Measurements from ENCODE around the gene ZGPAT. TPM values are rescaled to one million over a fixed set of nuclear protein-coding genes. Genes with fewer than 3 reads are reported as not detected.
A peak's percentile ranks its signal among the peaks of the same experiment; 100 is the strongest.

ZGPAT gene
- total and polyA plus RNA-seq, 7 experiments from 2014 or later = 42.9 to 82.1 (median 47.5) TPM

DNA sequence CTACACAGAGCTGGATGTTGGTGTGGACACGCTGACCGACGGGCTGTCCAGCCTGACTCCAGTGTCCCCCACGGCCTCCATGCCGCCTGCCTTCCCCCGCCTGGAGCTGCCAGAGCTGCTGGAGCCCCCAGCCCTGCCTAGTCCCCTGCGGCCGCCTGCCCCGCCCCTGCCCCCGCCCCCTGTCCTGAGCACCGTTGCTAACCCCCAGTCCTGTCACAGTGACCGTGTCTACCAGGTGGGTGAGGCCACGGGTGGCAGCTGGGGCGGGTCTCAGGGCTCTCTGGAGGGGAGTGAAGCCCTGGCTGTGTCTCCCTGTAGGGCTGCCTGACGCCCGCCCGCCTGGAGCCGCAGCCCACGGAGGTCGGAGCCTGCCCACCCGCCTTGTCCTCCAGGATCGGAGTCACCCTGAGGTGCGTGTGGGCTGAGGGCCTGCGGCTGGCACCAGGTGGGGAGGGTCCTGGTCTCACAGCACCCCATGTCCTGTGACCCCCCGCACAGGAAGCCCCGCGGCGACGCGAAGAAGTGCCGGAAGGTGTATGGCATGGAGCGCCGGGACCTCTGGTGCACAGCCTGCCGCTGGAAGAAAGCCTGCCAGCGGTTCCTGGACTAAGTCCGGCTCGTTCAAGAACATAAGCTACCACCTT is 34.7 kb downstream of the ZGPAT start:
- Mint-ChIP-seq H3K27me3 (no peaks in the 10 kb centered on the region), H3K36me3 (peaks cover 0 to 4% (median 0%) of the 10 kb centered on the region in 5 donors), H3K4me1 (peaks cover 0 to 6% (median 0%) of the 10 kb centered on the region in 7 donors), H3K9me3 (no peaks in the 10 kb centered on the region), H3K4me3 (no peak overlapping the region), H3K27ac (no peak overlapping the region)
- DNase-seq = no peak
- H3K27ac ChIP-seq (ENCODE audit: low read depth, low read length) = no peak overlapping the region
- H3K4me3 ChIP-seq (ENCODE audit: low read length) = no peak overlapping the region
- ChIA-PET POLR2A (interaction anchor here (0.7 to 9.9 kb wide), 6 partner anchors 8 to 123 kb away, joined by 3 to 137 read pairs (median 8); partner anchors contain the start of genes ARFRP1, TPD52L2 and ZGPAT), CTCF (interaction anchor here (0.5 kb wide), 1 partner anchor 15 kb away, joined by 7 read pairs; no protein-coding TSS in a partner anchor)
- H3K9me3 ChIP-seq (ENCODE audit: control insufficient read depth in 2 of 3, low read length in 3 of 3) = no peaks in the 10 kb centered on the region
- ATAC-seq = no peak
- intact Hi-C loops (cut with micrococcal nuclease) = loop anchor here in 1 of 2 donors (5.0 kb wide), 1 partner anchor 35 kb away; the partner anchor contains the start of genes ARFRP1 and ZGPAT
- peaks cover 12 to 19% of the 10 kb centered on the region in 2 donors for H3K4me1 ChIP-seq (ENCODE audit: control insufficient read depth in 2 of 2, insufficient read depth in 2 of 2, low read length in 2 of 2)
- peaks cover 0 to 21% (median 0%) of the 10 kb centered on the region in 3 experiments for H3K36me3 ChIP-seq (ENCODE audit: control insufficient read depth in 2 of 3, insufficient read depth in 3 of 3, low read length in 3 of 3)
- H3K27me3 ChIP-seq (ENCODE audit: control insufficient read depth in 2 of 2, insufficient read depth in 2 of 2, low read length in 2 of 2) = no peaks in the 10 kb centered on the region

DNA sequence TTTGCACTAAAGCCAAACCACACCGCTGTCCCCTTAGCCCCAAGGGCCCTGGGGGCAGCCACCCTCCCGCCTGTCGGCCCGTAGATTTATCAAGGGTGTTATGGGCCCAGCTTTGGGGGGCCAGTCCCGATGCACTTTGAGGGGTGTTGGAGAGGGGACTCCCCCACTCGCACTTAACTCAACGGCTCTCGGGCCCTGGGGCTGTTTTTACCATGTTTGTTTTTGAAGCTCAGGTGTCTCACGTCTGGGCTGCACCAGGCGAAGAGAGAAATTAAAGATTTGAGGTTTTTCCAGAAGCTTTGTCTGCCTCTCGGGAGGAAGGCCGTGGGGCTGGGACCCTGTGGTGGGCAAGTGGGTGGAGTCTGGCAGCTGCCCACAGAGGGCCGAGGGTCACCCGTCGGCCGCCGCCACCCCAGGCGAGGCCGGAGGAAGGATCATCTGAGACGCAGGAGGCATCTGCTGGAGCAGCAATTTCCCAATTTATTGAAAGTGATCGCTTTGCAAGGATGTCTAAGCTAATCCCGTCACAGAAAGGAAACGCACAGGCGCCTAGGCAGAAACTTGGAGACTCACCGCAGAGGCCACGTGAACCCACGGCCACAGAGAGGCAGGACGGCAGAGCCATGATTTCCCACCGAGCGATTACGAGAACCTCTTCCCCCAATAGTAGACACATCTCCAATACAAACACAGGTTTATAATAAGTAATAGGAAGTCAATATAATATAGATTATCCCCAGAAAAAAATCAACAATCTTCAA is 35.6 kb downstream of the ZGPAT start:
- no peaks in the 10 kb centered on the region for H3K27me3 Mint-ChIP-seq
- H3K36me3 Mint-ChIP-seq = peaks cover 0 to 4% (median 0%) of the 10 kb centered on the region in 5 donors
- no peaks in the 10 kb centered on the region for H3K27me3 ChIP-seq (ENCODE audit: control insufficient read depth in 2 of 2, insufficient read depth in 2 of 2, low read length in 2 of 2)
- ATAC-seq = no peak
- no peaks in the 10 kb centered on the region for H3K9me3 Mint-ChIP-seq
- H3K27ac ChIP-seq (ENCODE audit: low read depth, low read length) = no peak overlapping the region
- no peak for DNase-seq
- H3K36me3 ChIP-seq (ENCODE audit: control insufficient read depth in 2 of 3, insufficient read depth in 3 of 3, low read length in 3 of 3) = peaks cover 0 to 21% (median 0%) of the 10 kb centered on the region in 3 experiments
- peak overlapping the region in 1 of 10 donors; percentile 28 for H3K4me3 Mint-ChIP-seq
- intact Hi-C loops (cut with micrococcal nuclease) = loop anchor here in 1 of 2 donors (5.0 kb wide), 1 partner anchor 36 kb away; the partner anchor contains the start of genes ARFRP1 and ZGPAT
- no peak overlapping the region for H3K4me3 ChIP-seq (ENCODE audit: low read length)
- H3K4me1 ChIP-seq (ENCODE audit: control insufficient read depth in 2 of 2, insufficient read depth in 2 of 2, low read length in 2 of 2) = peaks cover 9 to 16% of the 10 kb centered on the region in 2 donors
- peak overlapping the region in 3 of 9 donors; percentile 12 to 39 (median 14) for H3K27ac Mint-ChIP-seq
- CTCF ChIA-PET = no interaction called here
- POLR2A ChIA-PET = interaction anchor here (0.7 to 1.2 kb wide), 3 partner anchors 8 to 37 kb away, joined by 3 to 4 read pairs (median 3); partner anchors contain the start of genes ARFRP1 and ZGPAT
- peaks cover 0 to 6% (median 0%) of the 10 kb centered on the region in 7 donors for H3K4me1 Mint-ChIP-seq
- no peaks in the 10 kb centered on the region for H3K9me3 ChIP-seq (ENCODE audit: control insufficient read depth in 2 of 3, low read length in 3 of 3)

DNA sequence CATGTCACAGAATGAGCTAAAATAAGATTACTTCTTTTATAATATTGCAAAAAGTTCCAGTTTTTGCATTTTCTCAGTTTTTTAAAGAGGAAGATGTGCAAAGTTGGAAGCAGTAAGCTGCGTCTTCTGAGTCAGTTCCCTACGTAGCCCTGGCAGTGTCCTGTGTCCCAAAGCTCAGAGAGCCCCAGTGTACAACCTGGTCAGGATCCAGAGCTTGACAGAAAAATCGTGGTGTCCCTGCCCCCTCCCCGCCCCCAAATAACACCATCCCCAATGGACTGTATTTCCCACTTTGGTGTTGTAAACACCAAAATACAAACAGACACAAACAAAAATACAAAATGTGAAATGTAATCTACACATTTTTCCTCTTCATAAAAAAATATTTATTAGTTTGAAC is 36.3 kb downstream of the ZGPAT start:
- DNase-seq (no peak), ATAC-seq (no peak)
- intact Hi-C loops (cut with micrococcal nuclease) = loop anchor here in 1 of 2 donors (5.0 kb wide), 1 partner anchor 37 kb away; the partner anchor contains the start of genes ARFRP1 and ZGPAT
- Histone ChIP-seq H3K27me3 (ENCODE audit: control insufficient read depth in 2 of 2, insufficient read depth in 2 of 2, low read length in 2 of 2) (no peaks in the 10 kb centered on the region), H3K27ac (ENCODE audit: low read depth, low read length) (no peak overlapping the region), H3K36me3 (ENCODE audit: control insufficient read depth in 2 of 3, insufficient read depth in 3 of 3, low read length in 3 of 3) (peaks cover 0 to 21% (median 0%) of the 10 kb centered on the region in 3 experiments), H3K4me3 (ENCODE audit: low read length) (no peak overlapping the region), H3K9me3 (ENCODE audit: control insufficient read depth in 2 of 3, low read length in 3 of 3) (no peaks in the 10 kb centered on the region), H3K4me1 (ENCODE audit: control insufficient read depth in 2 of 2, insufficient read depth in 2 of 2, low read length in 2 of 2) (peaks cover 4 to 11% of the 10 kb centered on the region in 2 donors)
- ChIA-PET CTCF (no interaction called here), POLR2A (interaction anchor here (3.4 kb wide), 1 partner anchor 8 kb away, joined by 12 read pairs; the partner anchor contains the start of gene LIME1)
- H3K9me3 Mint-ChIP-seq = no peaks in the 10 kb centered on the region
- no peak overlapping the region for H3K4me3 Mint-ChIP-seq
- peak overlapping the region in 1 of 9 donors; percentile 21 for H3K27ac Mint-ChIP-seq
- no peaks in the 10 kb centered on the region for H3K27me3 Mint-ChIP-seq
- peaks cover 0 to 10% (median 6%) of the 10 kb centered on the region in 7 donors for H3K4me1 Mint-ChIP-seq
- peaks cover 0 to 4% (median 0%) of the 10 kb centered on the region in 5 donors for H3K36me3 Mint-ChIP-seq

DNA sequence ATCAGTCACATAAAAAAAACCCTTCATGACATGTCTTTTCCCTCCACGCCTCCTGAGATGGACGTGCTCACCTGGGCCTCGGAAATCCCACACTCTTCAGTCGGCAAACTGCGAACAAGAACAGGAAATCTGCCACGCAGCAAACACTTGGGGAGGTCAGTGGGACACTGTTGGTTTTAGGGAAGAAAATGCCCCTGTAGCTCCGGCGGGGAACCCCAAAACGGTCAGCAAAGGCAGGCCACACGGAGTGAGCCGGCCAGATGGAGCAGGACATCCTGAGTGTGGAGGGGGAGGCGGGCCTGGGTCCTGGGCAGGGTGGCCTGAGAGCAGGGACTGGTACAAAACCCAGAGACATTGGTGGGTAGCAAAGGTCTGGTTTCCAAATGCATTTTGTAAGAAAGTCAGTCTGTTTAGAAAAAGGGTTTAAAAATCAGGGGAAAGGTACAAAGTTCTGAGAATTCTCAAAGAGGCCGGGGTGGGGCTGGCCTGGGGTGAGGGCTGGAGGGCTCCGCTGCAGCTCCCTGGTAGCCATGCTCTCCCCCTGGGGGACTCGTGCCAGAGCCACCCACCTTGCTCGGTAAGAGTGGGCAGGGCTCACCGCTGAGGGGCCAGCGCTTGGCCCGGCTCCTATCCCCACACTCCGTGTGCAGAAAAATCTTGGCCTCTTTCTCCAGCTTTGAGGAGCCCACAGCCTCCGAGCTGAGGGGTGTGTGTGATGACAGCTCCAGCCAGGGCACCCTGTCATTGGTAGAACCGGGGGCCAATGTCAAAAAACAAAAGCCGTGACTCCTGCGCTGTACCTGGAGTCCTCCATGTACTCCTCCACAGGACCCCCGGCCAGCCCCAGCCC is 37.0 kb downstream of the ZGPAT start:
- DNase-seq (no peak), ATAC-seq (no peak)
- ChIA-PET CTCF (no interaction called here), POLR2A (interaction anchor here (3.4 kb wide), 1 partner anchor 8 kb away, joined by 12 read pairs; the partner anchor contains the start of gene LIME1)
- Mint-ChIP-seq H3K9me3 (no peaks in the 10 kb centered on the region), H3K36me3 (peaks cover 0 to 4% (median 0%) of the 10 kb centered on the region in 5 donors), H3K27ac (peak overlapping the region in 1 of 9 donors; percentile 21), H3K4me3 (no peak overlapping the region), H3K27me3 (no peaks in the 10 kb centered on the region), H3K4me1 (peaks cover 0 to 15% (median 10%) of the 10 kb centered on the region in 7 donors)
- H3K4me1 ChIP-seq (ENCODE audit: control insufficient read depth in 2 of 2, insufficient read depth in 2 of 2, low read length in 2 of 2) = peaks cover 3 to 15% of the 10 kb centered on the region in 2 donors
- no peaks in the 10 kb centered on the region for H3K9me3 ChIP-seq (ENCODE audit: control insufficient read depth in 2 of 3, low read length in 3 of 3)
- H3K27ac ChIP-seq (ENCODE audit: low read depth, low read length) = no peak overlapping the region
- peaks cover 0 to 21% (median 0%) of the 10 kb centered on the region in 3 experiments for H3K36me3 ChIP-seq (ENCODE audit: control insufficient read depth in 2 of 3, insufficient read depth in 3 of 3, low read length in 3 of 3)
- H3K27me3 ChIP-seq (ENCODE audit: control insufficient read depth in 2 of 2, insufficient read depth in 2 of 2, low read length in 2 of 2) = no peaks in the 10 kb centered on the region
- intact Hi-C loops (cut with micrococcal nuclease) = loop anchor here in 1 of 2 donors (5.0 kb wide), 1 partner anchor 37 kb away; the partner anchor contains the start of genes ARFRP1 and ZGPAT
- no peak overlapping the region for H3K4me3 ChIP-seq (ENCODE audit: low read length)

DNA sequence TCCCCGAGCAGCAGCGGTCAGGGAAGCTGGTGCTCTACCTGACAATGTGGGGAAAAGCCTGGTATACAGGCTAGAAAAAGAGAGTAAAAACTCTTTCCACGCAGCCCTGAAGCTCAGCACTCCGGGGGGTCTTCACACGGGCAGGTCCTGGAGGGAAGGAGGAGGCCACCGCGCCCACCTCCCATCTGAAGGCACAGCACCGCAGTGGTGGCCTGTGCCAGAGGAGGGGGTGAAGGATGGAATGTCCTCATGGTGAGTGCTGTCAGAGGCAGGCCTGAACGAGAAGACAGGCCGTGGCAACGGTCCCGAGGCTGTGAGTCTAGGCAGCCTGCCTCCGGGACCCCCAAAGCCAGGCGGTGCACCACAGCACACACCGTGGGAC is 37.6 kb downstream of the ZGPAT start:
- H3K36me3 Mint-ChIP-seq = peaks cover 0 to 4% (median 0%) of the 10 kb centered on the region in 5 donors
- intact Hi-C loops (cut with micrococcal nuclease) = no loop called here
- ATAC-seq (no peak), DNase-seq (no peak)
- H3K4me1 Mint-ChIP-seq = peaks cover under 1 to 21% (median 13%) of the 10 kb centered on the region in 7 donors
- no peak overlapping the region for H3K27ac ChIP-seq (ENCODE audit: low read depth, low read length)
- ChIA-PET POLR2A (interaction anchor here (0.7 to 3.4 kb wide), 2 partner anchors 9 to 37 kb away, joined by 3 to 12 read pairs; partner anchors contain the start of gene LIME1), CTCF (no interaction called here)
- H3K4me3 Mint-ChIP-seq = no peak overlapping the region
- peak overlapping the region in 5 of 9 donors; percentile 39 to 79 (median 53) for H3K27ac Mint-ChIP-seq
- H3K4me3 ChIP-seq (ENCODE audit: low read length) = no peak overlapping the region
- peaks cover 7 to 21% of the 10 kb centered on the region in 2 donors for H3K4me1 ChIP-seq (ENCODE audit: control insufficient read depth in 2 of 2, insufficient read depth in 2 of 2, low read length in 2 of 2)
- H3K9me3 Mint-ChIP-seq = no peaks in the 10 kb centered on the region
- H3K36me3 ChIP-seq (ENCODE audit: control insufficient read depth in 2 of 3, insufficient read depth in 3 of 3, low read length in 3 of 3) = peaks cover 0 to 21% (median 0%) of the 10 kb centered on the region in 3 experiments
- H3K9me3 ChIP-seq (ENCODE audit: control insufficient read depth in 2 of 3, low read length in 3 of 3) = no peaks in the 10 kb centered on the region
- H3K27me3 Mint-ChIP-seq = no peaks in the 10 kb centered on the region
- no peaks in the 10 kb centered on the region for H3K27me3 ChIP-seq (ENCODE audit: control insufficient read depth in 2 of 2, insufficient read depth in 2 of 2, low read length in 2 of 2)
